ENCODE data around the gene POU2F2. TPM values are rescaled to one million over a fixed set of nuclear protein-coding genes. Genes with fewer than 3 reads are reported as not detected.

The POU2F2 gene
- total and polyA plus RNA-seq, 10 of the 15 experiments (the other 5 are each of a cell fraction or from before 2014, with no cell fraction given): 4.4 to 62.4 (median 37.9) TPM

DNA sequence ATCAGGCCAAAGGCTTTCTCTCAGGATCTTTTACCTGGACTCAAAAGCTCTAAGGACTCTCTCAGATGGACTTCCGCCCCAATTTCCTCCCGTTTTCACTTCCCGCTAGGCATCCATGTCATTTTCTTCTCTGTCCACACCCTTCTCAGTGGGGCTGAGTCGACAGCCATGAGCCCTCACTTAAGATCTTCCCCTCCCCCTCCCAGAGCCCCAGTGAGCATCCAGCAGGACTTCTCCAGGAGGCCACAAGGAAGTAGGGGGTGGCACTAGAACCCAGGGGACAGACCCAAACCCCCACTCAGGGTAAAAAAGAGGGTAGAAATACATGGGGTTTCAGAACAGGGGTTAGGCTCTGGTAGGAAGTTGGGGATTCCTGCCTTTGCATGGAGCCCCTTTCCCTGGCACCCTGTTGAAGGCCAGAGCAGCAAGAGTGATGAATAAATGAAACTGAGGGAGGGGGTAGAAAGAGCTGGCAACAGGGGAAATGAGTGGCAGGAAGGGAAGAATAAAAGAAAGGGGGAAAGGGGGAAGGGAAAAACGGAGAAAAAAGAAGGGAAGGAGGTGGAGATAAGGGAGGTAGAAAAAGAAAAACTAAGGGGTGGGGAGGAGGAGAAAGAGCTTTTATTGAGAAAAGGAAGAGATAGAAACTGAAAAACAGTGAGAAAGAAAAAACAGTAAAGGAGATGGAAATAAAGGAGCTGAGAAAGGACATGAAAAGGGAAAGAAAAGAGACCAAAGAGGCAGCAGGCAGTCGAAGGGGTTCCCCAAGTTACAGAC lies 42.9 kb upstream of the POU2F2 start:
- Histone ChIP-seq H3K27me3 (replicated peaks in 1 of 2; ENCODE audit: control insufficient read depth in 2 of 2, insufficient read depth in 2 of 2, low read length in 1 of 2) (peaks cover 10 to 32% of the 10 kb centered on the region in 2 experiments), H3K9me3 (replicated peaks; ENCODE audit: control insufficient read depth, insufficient read depth, low read length) (no peaks in the 10 kb centered on the region), H3K27ac (ENCODE audit: control insufficient read depth, insufficient read depth) (no peak overlapping the region), H3K4me1 (ENCODE audit: control insufficient read depth, insufficient read depth, low read length) (no peaks in the 10 kb centered on the region), H3K79me2 (ENCODE audit: control insufficient read depth, insufficient read depth, low read length) (no peaks in the 10 kb centered on the region), H3K36me3 (ENCODE audit: control insufficient read depth in 2 of 2, insufficient read depth in 2 of 2, low read length in 1 of 2) (no peaks in the 10 kb centered on the region), H3K9ac (ENCODE audit: control insufficient read depth, insufficient read depth, low read length) (no peak overlapping the region), H4K20me1 (ENCODE audit: control insufficient read depth, insufficient read depth) (no peaks in the 10 kb centered on the region; the same call in 1 of the 2 replicates), H3K4me3 (no peak overlapping the region), H2AFZ (ENCODE audit: control insufficient read depth, low read depth, low read length) (no peak overlapping the region), H3K4me2 (ENCODE audit: control insufficient read depth, insufficient read depth) (no peak overlapping the region)
- intact Hi-C loops (cut with micrococcal nuclease; ENCODE audit: unreplicated experiment) (no loop called here), in situ Hi-C loops (cut with MboI) (no loop called here)
- no TSS peak for BruUV-seq (replicated peaks)
- FAIRE-seq (no peak), DNase-seq (ENCODE audit: low read depth, low spot score) (no peak), ATAC-seq (no peak)
- ChIA-PET RAD21 (ENCODE audit: unreplicated experiment) (interaction anchor here (1.2 kb wide), 1 partner anchor 70 kb away, joined by 3 read pairs; no protein-coding TSS in a partner anchor), POLR2A (interaction anchor here (0.7 kb wide), 1 partner anchor 38 kb away, joined by 3 read pairs; no protein-coding TSS in a partner anchor), CTCF (interaction anchor here (0.6 to 1.7 kb wide), 4 partner anchors 10 to 366 kb away, joined by 3 to 4 read pairs (median 4); no protein-coding TSS in a partner anchor), SMC1A (ENCODE audit: uncharacterized antibody, unreplicated experiment) (interaction anchor here (0.8 kb wide), 1 partner anchor 66 kb away, joined by 3 read pairs; no protein-coding TSS in a partner anchor)
- WGBS (ENCODE audit: insufficient coverage, insufficient replicate concordance, low lambda C conversion rate, missing lambda C conversion rate): 19% methylated on average over 6 of the region's 6 CpGs
- TF ChIP-seq, protein P1, sequence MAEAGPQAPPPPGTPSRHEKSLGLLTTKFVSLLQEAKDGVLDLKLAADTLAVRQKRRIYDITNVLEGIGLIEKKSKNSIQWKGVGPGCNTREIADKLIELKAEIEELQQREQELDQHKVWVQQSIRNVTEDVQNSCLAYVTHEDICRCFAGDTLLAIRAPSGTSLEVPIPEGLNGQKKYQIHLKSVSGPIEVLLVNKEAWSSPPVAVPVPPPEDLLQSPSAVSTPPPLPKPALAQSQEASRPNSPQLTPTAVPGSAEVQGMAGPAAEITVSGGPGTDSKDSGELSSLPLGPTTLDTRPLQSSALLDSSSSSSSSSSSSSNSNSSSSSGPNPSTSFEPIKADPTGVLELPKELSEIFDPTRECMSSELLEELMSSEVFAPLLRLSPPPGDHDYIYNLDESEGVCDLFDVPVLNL (IDR thresholded peaks at IDR 0.05; ENCODE audit: low read depth, low read length): no peak
- TF ChIP-seq NFIC (IDR thresholded peaks at IDR 0.05; ENCODE audit: low read depth, low read length): no peak
- TF ChIP-seq, protein P2, sequence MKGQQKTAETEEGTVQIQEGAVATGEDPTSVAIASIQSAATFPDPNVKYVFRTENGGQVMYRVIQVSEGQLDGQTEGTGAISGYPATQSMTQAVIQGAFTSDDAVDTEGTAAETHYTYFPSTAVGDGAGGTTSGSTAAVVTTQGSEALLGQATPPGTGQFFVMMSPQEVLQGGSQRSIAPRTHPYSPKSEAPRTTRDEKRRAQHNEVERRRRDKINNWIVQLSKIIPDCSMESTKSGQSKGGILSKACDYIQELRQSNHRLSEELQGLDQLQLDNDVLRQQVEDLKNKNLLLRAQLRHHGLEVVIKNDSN (IDR thresholded peaks at IDR 0.05; ENCODE audit: borderline replicate concordance, extremely low read length, insufficient read depth, low read depth, low read length): no peak
- TF ChIP-seq, protein P3, sequence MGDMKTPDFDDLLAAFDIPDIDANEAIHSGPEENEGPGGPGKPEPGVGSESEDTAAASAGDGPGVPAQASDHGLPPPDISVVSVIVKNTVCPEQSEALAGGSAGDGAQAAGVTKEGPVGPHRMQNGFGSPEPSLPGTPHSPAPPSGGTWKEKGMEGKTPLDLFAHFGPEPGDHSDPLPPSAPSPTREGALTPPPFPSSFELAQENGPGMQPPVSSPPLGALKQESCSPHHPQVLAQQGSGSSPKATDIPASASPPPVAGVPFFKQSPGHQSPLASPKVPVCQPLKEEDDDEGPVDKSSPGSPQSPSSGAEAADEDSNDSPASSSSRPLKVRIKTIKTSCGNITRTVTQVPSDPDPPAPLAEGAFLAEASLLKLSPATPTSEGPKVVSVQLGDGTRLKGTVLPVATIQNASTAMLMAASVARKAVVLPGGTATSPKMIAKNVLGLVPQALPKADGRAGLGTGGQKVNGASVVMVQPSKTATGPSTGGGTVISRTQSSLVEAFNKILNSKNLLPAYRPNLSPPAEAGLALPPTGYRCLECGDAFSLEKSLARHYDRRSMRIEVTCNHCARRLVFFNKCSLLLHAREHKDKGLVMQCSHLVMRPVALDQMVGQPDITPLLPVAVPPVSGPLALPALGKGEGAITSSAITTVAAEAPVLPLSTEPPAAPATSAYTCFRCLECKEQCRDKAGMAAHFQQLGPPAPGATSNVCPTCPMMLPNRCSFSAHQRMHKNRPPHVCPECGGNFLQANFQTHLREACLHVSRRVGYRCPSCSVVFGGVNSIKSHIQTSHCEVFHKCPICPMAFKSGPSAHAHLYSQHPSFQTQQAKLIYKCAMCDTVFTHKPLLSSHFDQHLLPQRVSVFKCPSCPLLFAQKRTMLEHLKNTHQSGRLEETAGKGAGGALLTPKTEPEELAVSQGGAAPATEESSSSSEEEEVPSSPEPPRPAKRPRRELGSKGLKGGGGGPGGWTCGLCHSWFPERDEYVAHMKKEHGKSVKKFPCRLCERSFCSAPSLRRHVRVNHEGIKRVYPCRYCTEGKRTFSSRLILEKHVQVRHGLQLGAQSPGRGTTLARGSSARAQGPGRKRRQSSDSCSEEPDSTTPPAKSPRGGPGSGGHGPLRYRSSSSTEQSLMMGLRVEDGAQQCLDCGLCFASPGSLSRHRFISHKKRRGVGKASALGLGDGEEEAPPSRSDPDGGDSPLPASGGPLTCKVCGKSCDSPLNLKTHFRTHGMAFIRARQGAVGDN (IDR thresholded peaks at IDR 0.05): no peak
- no peak for TF ChIP-seq MTA3 (IDR thresholded peaks at IDR 0.05; ENCODE audit: borderline replicate concordance, low read length)
- TF ChIP-seq FOXM1 (IDR thresholded peaks at IDR 0.05; ENCODE audit: low read depth, low read length): no peak
- TF ChIP-seq, protein P4, sequence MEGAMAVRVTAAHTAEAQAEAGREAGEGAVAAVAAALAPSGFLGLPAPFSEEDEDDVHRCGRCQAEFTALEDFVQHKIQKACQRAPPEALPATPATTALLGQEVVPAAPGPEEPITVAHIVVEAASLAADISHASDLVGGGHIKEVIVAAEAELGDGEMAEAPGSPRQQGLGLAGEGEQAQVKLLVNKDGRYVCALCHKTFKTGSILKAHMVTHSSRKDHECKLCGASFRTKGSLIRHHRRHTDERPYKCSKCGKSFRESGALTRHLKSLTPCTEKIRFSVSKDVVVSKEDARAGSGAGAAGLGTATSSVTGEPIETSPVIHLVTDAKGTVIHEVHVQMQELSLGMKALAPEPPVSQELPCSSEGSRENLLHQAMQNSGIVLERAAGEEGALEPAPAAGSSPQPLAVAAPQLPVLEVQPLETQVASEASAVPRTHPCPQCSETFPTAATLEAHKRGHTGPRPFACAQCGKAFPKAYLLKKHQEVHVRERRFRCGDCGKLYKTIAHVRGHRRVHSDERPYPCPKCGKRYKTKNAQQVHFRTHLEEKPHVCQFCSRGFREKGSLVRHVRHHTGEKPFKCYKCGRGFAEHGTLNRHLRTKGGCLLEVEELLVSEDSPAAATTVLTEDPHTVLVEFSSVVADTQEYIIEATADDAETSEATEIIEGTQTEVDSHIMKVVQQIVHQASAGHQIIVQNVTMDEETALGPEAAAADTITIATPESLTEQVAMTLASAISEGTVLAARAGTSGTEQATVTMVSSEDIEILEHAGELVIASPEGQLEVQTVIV (IDR thresholded peaks at IDR 0.05; ENCODE audit: borderline replicate concordance, partially characterized antibody): no peak
- TF ChIP-seq DPF2 (IDR thresholded peaks at IDR 0.05): no peak
- TF ChIP-seq, protein P5, sequence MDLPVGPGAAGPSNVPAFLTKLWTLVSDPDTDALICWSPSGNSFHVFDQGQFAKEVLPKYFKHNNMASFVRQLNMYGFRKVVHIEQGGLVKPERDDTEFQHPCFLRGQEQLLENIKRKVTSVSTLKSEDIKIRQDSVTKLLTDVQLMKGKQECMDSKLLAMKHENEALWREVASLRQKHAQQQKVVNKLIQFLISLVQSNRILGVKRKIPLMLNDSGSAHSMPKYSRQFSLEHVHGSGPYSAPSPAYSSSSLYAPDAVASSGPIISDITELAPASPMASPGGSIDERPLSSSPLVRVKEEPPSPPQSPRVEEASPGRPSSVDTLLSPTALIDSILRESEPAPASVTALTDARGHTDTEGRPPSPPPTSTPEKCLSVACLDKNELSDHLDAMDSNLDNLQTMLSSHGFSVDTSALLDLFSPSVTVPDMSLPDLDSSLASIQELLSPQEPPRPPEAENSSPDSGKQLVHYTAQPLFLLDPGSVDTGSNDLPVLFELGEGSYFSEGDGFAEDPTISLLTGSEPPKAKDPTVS (IDR thresholded peaks at IDR 0.05; ENCODE audit: low read depth, low read length): no peak
- TF ChIP-seq CEBPB (IDR thresholded peaks at IDR 0.05; ENCODE audit: borderline replicate concordance in 1 of 2, low read depth in 2 of 2, low read length in 2 of 2): no peak
- no peak for TF ChIP-seq PAX8 (IDR thresholded peaks at IDR 0.05)
- TF ChIP-seq SREBF1 (IDR thresholded peaks at IDR 0.05; ENCODE audit: low read length): no peak

All from GM12878 (cell line).